ENCODE data around the gene MCAM.

The MCAM gene

DNA sequence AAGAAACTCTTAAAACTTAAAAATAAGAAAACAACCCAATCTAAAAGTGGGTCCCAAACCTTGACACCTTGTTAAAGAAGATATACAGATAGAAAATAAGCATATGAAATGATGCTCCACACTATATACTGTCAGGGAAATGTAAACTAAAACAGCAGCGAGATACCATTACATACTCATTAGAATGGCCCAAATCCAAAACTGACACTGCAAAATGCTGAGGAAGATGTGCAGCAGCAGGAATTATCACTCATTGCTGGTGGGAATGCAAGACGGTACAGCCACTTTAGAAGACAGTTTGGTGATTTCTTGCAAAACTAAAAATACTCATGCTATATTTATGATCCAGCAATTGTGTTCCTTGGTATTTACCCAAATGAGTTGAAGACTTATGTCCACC, 12.4 kb upstream of the MCAM start:
- DNase-seq: no peak

DNA sequence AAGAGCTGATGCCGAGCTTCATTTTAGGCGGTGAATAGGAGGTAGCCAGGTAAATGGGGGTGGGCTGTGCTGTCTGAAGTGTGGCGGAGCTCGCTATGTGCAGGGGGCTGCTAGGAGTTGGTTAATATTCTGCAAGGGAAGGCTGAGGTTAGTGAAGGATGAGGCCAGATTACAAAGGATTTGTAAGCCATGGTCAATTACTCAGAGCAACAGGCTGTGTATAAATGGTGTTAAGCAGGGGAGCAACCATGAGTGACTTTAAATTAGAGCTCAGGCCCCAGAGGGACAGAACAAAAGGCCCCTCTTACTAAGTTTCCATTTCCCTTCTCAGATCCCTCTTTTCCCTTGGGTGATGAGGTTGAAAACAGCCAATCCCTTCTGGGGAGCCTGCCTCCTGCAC, 7.3 kb upstream of the MCAM start:
- no peak for DNase-seq

DNA sequence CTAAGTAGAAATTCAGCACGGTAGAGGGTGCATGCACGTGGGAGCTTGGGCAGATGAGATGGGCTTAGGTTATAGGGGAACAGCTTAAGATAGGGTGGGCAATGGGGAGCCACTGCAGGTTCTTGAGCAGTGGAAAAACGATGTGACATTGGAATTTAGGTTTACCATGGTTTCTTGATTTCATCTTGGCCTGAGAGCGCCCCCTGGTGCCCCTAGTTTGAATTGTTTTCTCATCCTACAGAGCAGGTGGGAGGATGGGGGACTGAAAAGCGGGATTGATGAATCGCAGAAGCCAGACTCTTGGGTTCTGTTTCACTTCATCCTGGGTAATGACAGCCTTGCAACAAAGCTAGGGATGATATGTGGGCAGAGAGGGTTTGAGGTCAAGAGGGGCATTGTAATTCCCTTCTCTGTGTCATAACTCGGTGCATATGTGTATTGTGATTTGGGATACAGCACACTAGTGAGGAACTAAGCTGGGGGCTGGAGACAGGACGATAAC, 6.7 kb upstream of the MCAM start:
- peak; percentile 79 for DNase-seq

DNA sequence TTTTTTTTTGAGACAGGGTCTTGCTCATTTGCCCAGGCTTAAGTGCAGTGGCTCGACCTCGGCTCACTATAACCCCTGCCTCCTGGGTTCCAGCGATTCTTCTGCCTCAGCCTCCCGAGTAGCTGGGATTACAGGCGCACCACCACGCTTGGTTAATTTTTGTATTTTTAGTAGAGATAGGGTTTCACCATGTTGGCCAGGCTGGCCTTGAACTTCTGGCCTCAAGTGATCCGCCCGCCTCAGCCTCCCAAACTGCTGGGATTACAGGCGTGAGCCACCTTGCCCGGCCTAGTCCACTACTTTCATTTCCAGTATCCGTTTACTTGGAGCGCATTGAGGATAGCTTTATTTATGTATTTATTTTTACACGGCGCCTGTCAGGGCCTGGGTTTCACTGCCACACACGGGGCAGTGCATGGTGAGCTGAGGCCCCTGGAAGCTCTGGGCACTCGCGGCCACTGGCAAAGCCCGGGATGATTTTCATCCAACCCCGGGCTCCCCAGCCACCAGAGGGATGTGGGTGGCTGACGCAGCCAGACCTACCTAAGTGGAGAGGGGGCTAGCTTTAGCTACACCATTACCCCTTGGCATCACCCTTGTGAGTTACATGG, 6.1 kb upstream of the MCAM start:
- DNase-seq: no peak

DNA sequence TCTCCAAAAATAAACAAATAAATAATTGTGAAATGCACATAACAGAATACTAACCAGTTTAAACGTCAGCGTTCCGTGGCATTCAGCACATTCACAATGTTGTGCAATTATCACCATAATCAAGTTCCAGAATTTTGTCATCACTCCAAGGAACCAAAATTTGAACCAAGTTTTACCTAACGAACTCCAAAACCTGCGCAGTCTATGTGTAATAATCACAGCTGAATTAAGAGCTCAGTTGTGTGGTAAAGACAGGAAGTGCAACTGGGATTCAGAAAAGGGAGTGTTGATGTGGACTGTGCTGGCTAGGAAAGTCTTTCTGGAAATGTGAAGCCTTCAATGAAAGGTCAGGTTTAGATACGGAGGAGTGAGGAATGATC, 5.4 kb upstream of the MCAM start:
- DNase-seq: no peak

- DNase-seq: peak; percentile 80
These were observed 4.0 kb upstream of the MCAM start for GRCh38 chr11:119320776-119321524.

DNA sequence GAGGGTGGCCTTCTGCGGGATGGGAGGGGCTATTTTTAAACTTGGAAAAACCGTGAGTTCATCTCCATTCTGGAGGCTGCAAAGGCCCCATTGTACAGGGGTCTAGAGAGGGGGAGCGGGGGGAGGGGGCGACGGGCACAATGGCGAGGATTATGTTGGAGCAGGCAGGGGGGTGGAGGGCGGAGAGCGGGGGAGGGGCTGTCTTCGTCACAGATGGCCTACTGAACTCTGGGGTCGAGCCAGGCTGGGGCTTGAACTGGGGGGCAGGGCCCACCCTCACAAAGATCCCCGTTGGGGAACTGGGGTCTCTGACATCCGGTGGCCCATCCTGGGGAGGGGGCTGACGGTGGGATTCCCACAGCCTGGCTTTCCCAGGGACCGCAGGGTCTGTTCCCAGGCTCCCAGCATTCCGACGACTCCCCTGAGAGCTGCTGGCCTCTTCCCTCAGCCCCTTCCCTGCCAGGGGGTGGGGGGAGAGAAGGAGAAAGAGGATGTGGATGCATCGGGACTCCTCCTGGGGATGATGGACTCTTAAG, 3.4 kb upstream of the MCAM start:
- no peak for DNase-seq

- DNase-seq: no peak
These were observed 2.8 kb upstream of the MCAM start for GRCh38 chr11:119319700-119320239.

GRCh38 chr11:119319136-119319699, 2.3 kb upstream of the MCAM start:
- no peak for DNase-seq

DNA sequence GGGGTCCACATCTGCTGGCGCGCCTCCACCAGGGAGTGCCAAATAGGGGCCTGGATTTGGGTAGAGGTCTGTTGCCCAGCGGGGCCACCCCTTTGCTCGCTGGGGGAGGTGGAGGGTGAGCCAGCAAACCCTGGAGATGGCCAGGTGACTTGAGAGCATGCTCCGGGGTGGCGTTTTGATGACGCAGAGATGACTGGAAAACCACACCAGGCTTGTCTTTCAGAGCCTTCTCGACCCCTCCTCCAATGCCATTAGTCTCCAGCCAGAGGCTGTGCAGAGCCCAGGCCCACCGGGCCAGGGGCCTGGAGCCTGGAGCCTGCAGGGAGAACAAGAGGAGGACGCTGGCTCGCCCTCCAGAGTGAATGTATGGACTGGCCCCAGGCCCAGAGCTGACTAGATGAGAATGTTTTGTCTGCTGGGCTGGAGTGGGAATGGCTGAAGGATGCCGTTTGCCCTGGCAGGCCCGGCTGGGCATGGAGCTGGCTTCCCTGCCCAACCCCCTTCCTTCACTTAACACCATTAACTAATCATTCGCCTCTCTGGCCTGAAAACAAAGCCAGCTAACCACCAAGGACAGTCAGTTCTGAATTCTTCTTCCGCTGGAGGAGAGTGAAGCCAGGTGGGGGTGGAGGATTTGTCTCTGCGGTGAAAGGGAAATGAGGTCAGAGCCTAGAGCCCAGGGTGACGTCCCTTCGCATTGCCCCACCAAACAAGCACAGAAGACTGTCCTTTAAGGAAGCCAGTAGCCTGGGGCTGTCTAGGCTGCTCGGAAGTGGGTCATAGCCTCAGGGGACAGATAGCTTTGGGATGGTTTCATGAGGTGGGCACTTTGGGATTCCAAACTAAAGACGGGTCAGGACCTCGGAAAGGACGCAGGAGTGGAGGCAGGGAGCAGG, 1.6 kb upstream of the MCAM start:
- peak; percentile 70 for DNase-seq

- DNase-seq: no peak
These were observed 786 bp upstream of the MCAM start for GRCh38 chr11:119317592-119318239.

DNA sequence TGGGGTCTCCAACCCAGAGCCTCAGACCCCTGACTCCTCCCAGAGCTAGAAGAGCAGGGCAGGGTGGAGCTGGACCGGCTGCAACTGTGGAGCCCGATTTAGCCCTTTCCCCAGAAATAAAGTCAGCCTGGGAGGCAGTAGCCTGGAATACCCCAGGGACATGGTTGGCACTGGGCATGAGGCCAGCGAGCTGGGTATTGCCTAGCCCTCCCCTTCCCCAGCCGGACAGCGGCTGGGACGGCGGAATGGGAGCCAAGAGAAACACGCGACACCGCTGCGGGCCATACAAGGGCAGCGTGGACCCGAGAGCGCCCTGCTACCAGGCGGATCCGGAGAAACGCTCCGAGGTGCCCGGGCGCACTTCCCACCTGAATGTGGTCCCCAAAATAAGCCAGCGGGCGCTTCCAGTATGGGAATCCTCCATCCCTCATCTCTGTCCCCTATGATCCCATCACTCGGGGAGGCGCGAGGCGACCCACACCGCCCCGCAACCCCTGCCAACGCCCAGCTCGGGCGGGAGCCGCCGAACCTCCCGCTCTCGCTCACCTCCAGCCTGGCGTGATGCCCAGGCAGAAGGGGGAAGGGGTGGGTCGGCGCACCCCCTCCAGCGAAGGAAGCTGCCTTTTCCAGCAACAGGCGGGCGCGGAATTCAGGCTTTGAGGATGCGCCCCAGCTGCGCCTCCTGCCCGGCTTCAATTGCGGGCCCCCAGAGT, 758 bp downstream of the MCAM start:
- no peak for DNase-seq

DNA sequence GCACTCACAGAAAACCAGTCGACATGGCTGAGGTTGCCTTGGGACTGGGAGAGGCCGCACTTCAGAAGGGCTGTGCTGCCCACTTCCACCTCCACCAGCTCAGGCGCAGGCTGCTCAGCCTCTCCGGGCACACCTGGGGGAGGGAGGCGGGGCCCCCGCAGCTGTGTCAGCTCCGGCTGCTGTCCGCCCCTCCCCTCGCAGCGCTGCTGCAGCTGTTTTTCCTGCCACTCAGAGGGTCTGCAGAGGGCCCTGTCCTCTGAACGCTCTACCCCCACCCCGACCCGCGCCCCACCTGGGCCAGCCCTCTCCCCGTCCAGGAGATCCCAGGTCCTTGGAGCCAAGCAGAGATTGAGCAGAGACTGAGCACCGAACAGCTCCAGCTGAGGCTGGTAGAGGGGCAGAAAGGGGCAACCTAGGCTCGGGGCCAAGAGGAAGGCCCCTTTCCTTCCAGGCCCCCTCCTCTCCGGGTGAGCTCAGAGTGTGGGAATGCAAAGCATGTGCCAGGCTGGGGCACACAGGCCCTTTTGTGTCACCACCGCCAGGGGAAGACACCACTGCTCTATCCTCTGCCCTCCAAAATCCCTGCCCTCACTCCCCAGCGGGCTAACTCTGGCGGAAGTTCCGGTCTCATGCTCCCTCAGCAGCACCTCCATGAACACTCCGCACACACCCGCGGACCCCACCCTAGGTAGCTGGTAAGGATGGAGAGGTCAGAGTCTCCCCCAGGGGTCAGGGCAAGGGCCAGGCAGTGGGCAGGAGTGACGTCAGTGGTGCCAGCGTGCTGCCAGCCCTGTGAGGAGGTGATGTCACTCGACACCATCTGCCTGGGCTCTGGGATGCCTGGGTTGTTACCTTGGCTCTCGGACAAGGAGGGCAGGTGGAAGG, 1.6 kb downstream of the MCAM start:
- peak; percentile 56 for DNase-seq

DNA sequence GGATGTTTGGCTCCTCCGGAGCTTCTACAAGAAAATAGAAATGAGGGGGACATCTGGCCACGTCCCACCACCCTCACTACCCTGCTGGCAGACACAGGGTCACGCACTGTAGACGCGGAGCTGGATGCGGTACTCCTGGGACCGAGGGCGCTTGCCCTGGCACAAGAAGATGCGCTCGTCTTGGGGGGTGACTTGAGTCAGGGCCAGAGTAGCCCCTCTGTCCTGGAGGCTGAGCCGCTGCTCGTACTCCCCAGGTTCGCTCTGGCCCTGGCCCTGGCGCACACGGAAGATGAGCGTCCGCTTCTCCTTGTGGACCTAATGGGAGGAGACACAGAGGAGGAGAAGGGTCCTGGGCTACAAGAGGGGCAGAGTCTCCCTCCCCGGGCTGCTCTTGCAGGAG, 2.2 kb downstream of the MCAM start:
- DNase-seq: no peak

GRCh38 chr11:119310682-119311052, 6.3 kb downstream of the MCAM start:
- DNase-seq: no peak

GRCh38 chr11:119309953-119310681, 6.8 kb downstream of the MCAM start:
- DNase-seq: no peak

GRCh38 chr11:119309411-119309810, 7.5 kb downstream of the MCAM start:
- no peak for DNase-seq

DNA sequence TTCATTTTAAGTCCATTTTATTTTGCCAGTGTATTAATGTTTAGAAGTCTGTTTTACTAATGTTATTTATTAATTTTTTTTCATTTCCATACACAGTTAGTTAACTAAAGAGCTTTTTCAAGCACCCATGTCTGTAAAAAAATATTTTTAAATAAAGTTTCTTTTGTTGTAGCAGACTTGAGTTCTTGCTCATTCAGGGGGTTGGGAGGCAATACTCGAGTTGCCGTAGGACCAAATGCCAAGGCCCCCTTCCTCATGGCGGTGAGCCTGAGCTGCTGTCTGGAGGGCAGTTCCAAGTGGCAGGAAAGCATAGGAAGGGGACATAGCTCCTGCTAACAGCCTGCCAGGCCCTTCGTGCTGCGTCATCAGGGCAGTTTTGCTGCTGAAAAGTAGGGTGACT, 9.0 kb downstream of the MCAM start:
- no peak for DNase-seq

- DNase-seq: no peak
These were observed 9.7 kb downstream of the MCAM start for GRCh38 chr11:119307219-119307618.

- peak; percentile 48 for DNase-seq
These were observed 10.5 kb downstream of the MCAM start for GRCh38 chr11:119306373-119306890.
